HG03064 (cell line): ENCODE data around the gene SIGLEC8.

Experiments used
- ATAC-seq: cut with Tn5 transposase; IDR thresholded peaks from one replicate; pipeline ENCODE4 v1.9.1; 2021; ENCODE audit warnings: low read depth; ENCODE audit not compliant: unreplicated experiment

The SIGLEC8 gene

DNA sequence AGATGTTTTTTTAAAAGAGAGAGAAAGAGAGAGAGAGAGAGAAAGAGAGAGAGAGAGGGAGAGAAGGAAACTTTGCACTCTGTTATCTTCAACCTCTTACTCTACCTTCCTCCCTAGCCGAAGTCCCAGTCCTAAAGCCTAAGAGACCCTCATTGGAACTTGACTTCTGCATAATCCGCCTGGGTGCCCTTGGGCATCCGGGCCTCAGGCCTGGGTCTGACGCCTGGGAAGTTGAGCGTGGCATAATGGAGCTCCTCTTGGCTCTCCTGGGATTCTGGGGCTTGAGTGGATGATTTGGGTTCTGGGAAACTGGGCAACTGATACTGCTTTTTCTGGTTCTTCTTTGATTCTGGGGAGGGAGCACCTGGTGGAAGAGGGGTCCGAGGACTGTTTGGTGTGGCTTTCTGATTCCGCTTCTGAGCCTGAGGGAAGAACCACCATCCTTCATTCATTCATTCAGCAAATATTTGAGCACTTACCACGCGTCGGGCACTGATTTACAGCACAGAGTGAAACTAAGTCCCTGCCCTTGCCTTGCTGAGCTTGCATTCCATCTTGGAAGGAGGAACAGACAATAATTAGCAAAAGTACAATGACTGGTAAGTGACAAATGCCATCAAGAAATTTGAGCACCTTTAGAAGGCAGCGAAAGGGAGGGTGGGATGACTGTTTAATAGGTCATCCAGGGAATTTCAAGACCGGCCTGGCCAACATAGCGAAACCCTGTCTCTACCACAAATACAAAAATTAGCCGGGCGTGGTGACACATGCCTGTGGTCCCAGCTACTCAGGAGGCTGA lies 47.1 kb downstream of the SIGLEC8 start:
- no peak for ATAC-seq

DNA sequence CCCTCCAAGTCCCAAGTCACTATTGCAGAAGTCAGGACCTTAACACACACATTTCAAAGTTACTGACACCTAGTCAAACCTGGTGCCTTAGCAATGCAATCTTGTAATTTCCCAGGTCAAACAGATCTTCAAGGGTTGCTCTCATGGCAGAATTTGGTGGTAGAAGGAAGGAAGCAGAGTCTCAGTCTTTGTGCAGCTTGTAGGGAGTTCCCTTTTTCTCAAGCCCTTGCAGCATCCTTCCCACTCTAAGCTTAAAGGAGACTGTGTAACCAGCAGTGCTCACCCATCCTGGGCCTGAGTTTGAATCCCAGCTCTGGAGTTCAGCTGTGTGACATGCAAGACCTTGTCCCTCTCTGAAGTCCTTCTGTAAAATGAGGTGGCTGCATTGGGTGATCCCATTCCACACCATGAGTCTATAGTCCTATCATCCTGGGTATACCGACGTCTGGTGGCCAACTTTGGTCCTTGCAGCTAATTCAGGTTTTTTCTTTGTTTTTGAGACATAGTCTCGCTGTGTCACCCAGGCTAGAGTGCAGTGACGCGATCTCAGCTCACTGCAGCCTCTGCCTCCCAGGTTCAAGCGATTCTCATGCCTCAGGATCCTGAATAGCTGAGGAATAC lies 50.6 kb downstream of the SIGLEC8 start:
- ATAC-seq: no peak

DNA sequence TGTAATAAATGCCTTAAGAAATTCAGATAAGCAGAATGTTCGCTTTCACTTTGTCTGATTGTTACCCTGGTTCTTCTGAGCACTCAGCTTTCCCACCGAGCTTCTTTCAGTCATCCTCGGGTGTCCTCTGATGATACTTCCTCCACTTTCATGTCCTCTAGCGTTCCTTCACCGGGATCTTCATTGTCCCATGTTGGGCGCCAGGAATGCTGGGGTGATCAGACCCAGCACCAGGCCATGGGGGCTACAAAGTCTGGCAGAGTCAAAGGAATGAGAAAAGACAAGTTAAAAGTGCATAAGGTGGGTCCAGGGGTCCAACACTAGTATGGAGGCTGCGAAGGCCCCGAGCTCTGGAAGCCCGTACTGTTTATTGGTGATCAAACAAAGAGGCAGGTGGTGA lies 56.1 kb downstream of the SIGLEC8 start:
- ATAC-seq: no peak
